ENCODE results near the gene ELP1.

- TF ChIP-seq CTCF (IDR thresholded peaks at IDR 0.05; ENCODE audit: insufficient read depth, low read length) (no peak), REST (IDR thresholded peaks at IDR 0.05; ENCODE audit: insufficient replicate concordance, low read depth) (no peak)
Observed at GRCh38 chr9:108910402-108910801, 23.5 kb downstream of the ELP1 start.

All from HL-60 (cell line).